ENCODE data around the gene B3GNT2. TPM values are rescaled to one million over a fixed set of nuclear protein-coding genes. Genes with fewer than 3 reads are reported as not detected.

B3GNT2 gene
- total RNA-seq, 6 experiments from 2014 or later = 9.1 to 11.0 (median 9.9) TPM

- Histone ChIP-seq H3K27ac (no peak overlapping the region), H3K36me3 (no peaks in the 10 kb centered on the region), H3K4me3 (no peak overlapping the region), H3K27me3 (no peaks in the 10 kb centered on the region), H3K9me3 (no peaks in the 10 kb centered on the region), H3K4me1 (no peaks in the 10 kb centered on the region)
- peak in 3 of 4 donors; percentile 41 to 76 (median 62) for ATAC-seq
- TF ChIP-seq POLR2A (IDR thresholded peaks at IDR 0.05) = no peak
- TF ChIP-seq, protein P1, sequence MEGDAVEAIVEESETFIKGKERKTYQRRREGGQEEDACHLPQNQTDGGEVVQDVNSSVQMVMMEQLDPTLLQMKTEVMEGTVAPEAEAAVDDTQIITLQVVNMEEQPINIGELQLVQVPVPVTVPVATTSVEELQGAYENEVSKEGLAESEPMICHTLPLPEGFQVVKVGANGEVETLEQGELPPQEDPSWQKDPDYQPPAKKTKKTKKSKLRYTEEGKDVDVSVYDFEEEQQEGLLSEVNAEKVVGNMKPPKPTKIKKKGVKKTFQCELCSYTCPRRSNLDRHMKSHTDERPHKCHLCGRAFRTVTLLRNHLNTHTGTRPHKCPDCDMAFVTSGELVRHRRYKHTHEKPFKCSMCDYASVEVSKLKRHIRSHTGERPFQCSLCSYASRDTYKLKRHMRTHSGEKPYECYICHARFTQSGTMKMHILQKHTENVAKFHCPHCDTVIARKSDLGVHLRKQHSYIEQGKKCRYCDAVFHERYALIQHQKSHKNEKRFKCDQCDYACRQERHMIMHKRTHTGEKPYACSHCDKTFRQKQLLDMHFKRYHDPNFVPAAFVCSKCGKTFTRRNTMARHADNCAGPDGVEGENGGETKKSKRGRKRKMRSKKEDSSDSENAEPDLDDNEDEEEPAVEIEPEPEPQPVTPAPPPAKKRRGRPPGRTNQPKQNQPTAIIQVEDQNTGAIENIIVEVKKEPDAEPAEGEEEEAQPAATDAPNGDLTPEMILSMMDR (IDR thresholded peaks at IDR 0.05) = no peak
- no peak for DNase-seq
- intact Hi-C loops (cut with DNase I) = no loop called here
Measured at GRCh38 chr2:62176801-62177200, 19.1 kb upstream of the B3GNT2 start.

DNA sequence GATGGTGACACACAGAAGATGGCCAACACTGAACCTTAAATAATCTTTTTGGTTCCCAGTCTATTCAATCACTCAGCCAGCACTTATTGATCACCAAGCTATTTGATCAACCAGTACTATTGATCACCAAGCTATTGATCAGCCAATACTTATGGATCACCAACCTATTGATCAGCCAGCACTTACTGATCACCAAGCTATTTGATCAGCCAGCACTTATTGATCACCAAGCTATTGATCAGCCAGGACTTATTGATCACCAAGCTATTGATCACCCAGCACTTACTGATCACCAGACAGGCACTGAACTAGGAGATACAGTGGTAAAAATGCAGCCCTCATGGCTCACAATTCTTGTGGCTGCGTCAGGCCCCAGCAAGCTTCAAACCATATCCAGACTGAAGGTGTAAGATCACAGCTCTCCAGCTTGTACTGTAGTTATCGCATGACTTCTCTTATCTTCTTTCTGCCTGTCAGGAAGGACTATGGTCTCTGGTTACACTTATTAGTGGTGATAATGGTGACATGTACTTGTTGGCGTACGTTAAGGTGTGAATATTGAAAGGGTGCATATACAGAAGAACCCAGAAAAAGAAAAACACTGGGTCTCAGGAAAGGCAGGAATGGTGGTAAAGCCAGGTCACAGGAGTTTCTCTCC lies 18.4 kb upstream of the B3GNT2 start:
- DNase-seq (no peak), ATAC-seq (no peak)
- H3K36me3 ChIP-seq = no peaks in the 10 kb centered on the region
- no peaks in the 10 kb centered on the region for H3K9me3 ChIP-seq
- no peaks in the 10 kb centered on the region for H3K27me3 ChIP-seq
- 92% methylated on average over 4 of the region's 4 CpGs for WGBS (ENCODE audit: insufficient coverage, low coverage, low lambda C conversion rate, missing lambda C conversion rate)
- intact Hi-C loops (cut with DNase I) = no loop called here
- H3K4me1 ChIP-seq = no peaks in the 10 kb centered on the region
- H3K27ac ChIP-seq = no peak overlapping the region
- TF ChIP-seq POLR2A (IDR thresholded peaks at IDR 0.05) = no peak
- TF ChIP-seq, protein P1 (IDR thresholded peaks at IDR 0.05) = no peak
- no peak overlapping the region for H3K4me3 ChIP-seq

DNA sequence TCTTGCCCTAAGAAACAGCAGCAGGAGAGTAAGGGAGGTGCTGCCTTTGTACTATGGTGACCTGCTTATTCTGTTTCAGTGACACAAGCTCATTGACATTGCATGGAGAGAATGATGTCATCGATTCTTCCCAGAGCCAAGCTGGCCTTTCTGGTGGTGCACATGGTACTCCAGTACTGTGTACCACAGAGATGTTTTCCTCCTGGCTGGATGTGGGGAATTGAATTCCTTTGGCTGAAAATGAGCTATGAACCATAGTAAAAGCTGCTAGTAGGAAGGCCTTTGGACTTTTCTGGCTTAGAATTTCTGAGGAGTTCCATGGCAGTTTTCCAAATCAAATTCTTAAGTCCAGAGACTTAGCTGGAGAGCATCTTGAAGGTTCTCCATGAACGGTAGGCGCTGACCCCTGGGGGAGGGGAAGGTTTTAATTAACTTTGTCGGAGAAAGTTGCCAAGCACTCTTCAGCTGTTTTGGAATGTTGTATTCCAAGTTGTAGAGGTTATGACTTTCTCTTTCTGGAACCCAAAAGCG lies 17.1 kb upstream of the B3GNT2 start:
- intact Hi-C loops (cut with DNase I) = no loop called here
- no peak overlapping the region for H3K27ac ChIP-seq
- ATAC-seq = peak; percentile 36 to 64 (median 50)

DNA sequence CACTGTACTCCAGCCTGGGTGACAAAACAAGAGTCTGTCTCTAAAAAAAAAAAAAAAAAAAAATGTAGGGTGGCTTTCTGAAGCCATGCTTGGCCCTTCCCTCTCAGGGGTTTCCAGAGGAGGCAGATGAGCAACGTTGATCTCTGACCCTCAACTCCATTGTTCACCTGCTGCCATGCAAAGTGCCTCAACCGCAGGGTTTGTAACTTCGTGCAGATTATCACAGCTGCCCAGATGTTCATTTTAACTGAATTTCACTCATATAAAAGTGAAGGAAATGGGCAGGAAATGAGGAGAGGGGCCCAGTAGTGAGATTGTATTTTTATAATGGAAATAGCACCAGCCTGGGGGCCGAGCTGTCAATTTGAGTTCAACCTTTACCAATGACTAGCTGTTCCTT lies 14.9 kb upstream of the B3GNT2 start:
- no peaks in the 10 kb centered on the region for H3K4me1 ChIP-seq
- no peaks in the 10 kb centered on the region for H3K36me3 ChIP-seq
- TF ChIP-seq POLR2A (IDR thresholded peaks at IDR 0.05) = no peak
- TF ChIP-seq, protein P1 (IDR thresholded peaks at IDR 0.05) = no peak
- H3K9me3 ChIP-seq = no peaks in the 10 kb centered on the region
- no peaks in the 10 kb centered on the region for H3K27me3 ChIP-seq
- ATAC-seq = no peak
- 65% methylated on average over 4 of the region's 4 CpGs for WGBS (ENCODE audit: insufficient coverage, low coverage, low lambda C conversion rate, missing lambda C conversion rate)
- intact Hi-C loops (cut with DNase I) = no loop called here
- no peak overlapping the region for H3K4me3 ChIP-seq
- no peak for DNase-seq
- H3K27ac ChIP-seq = no peak overlapping the region

More for the DNA sequence above, 17.1 kb upstream of the B3GNT2 start:
- Histone ChIP-seq H3K9me3 (no peaks in the 10 kb centered on the region), H3K4me3 (no peak overlapping the region), H3K27me3 (no peaks in the 10 kb centered on the region), H3K36me3 (no peaks in the 10 kb centered on the region), H3K4me1 (no peaks in the 10 kb centered on the region)
- WGBS (ENCODE audit: insufficient coverage, low coverage, low lambda C conversion rate, missing lambda C conversion rate) = 67% methylated on average over 5 of the region's 5 CpGs
- no peak for DNase-seq
- no peak for TF ChIP-seq POLR2A (IDR thresholded peaks at IDR 0.05)
- TF ChIP-seq, protein P1 (IDR thresholded peaks at IDR 0.05) = no peak
